Endometrial microvascular endothelial cells (primary cell): ENCODE data around the gene TANC1. TPM values are rescaled to one million over a fixed set of nuclear protein-coding genes. Genes with fewer than 3 reads are reported as not detected.
"Not testable (repeated sequence)": the region's sequence is repeated elsewhere in the genome, so short reads cannot be mapped to it uniquely, and the experiment has no call there.

Experiments used
- in situ Hi-C: cut with HindIII; loops from 2 replicates; pipeline ENCODE4 v1.10.0; 2017; ENCODE audit warnings: low sequenced_read_pairs, low pct_unique_long_range_greater_than_20kb; ENCODE audit errors: inconsistent ontology term
- total RNA-seq: library from RNA; depleted of rRNA; stranded (reverse); fragments of >200 nt; gene quantifications from one replicate; pipeline ENCODE4 v1.2.3, GENCODE V29; 2015; ENCODE audit errors: inconsistent ontology term

TANC1 gene
- total RNA-seq, 1 donor from 2014 or later, result 49.7 TPM

DNA sequence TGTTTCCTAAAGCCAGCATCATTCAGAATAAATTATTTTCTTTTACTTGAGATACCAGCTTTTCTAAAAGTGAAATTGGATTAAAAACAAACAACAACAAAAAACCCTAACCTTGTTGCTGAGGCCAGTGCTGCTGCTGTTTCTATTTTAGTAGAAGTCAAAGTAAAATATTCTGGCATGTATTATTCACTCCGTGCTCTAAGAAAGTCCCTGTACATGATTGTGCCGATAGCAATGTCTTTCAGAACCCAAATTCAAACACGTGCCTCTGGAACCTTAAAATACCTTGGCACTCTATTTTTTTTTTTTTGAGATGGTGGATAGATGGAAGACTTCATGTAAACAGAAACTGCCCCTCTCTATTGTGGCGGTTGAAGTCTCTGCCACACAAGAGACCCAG lies 43.7 kb downstream of the TANC1 start:
- in situ Hi-C loops, result no loop called here

DNA sequence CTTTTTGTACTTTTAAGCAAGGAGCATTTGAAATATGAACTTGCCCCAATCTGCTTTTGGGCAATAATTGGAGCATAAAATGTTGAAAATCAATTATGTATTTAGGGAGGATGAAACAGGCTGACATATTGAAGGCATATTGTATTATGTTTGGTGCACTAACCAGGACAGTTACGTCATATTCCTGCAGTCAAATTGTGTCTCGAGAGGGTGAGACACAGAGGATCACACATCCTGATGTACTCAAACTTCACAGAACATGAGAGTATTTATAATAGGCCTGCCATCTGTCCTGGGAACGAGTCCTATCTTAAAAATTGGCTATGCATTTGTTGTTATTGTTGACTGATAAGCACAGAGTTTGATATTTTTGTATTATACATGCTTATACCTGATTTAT lies 44.7 kb downstream of the TANC1 start:
- in situ Hi-C loops, result no loop called here

DNA sequence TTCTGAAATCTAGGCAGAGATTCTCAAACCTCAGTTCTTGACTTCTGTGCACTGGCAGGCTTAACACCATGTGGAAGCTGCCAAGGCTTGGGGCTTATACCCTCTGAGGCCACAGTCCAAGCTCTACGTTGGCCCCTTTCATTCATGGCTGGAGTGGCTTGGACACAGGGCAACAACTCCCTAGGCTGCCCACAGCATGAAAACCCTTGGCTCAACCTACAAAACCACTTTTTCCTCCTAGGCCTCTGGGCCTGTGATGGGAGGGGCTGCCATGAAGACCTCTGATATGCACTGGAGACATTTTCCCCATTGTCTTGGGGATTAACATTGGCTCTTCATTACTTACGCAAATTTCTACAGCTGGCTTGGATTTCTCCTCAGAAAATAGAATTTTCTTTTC lies 46.7 kb downstream of the TANC1 start:
- in situ Hi-C loops, result no loop called here

GRCh38 chr2:159015823-159016222 lies 47.4 kb downstream of the TANC1 start:
- in situ Hi-C loops, result no loop called here

DNA sequence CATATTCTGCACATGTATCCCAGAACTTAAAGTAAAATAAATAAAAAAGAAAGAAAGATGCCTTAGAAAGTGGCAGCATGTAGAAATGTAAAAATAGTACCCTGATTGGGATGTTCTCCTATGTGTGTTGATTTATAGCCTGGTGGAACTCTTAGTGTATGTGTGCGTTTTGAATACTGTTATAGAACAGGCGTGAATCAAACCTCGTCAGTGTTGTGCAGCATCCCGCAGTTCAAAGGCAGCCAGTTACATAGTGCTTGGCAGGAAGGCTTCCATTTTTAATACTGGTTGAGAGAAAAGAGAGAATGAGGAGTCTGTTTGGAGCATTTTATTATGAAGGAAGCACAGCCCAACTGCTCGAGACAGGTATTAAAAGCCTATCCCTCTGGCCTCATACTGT lies 49.4 kb downstream of the TANC1 start:
- in situ Hi-C loops, result no loop called here

- in situ Hi-C loops, result no loop called here
Observed at GRCh38 chr2:159019021-159019420, 50.6 kb downstream of the TANC1 start.

DNA sequence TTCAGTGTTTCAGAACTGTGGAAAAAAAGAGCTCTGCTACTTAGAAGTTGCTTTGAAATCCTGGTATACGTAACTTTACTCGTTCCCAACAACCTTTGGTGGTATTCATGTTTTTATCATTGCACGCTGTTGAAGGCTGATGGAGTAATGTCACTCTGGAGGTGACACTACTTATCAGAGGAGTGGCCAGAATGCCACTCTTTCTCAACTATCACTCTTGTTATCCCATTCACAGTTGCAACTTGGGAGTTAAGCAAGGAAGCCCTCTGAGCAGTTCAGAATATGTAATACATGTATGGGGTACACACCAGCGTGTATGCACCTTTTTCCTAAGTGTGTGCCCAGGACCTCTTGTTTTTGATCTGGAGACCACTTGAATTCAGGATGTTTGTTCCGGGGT lies 53.6 kb downstream of the TANC1 start:
- in situ Hi-C loops, result no loop called here

- in situ Hi-C loops, result no loop called here
Observed at GRCh38 chr2:159026170-159026569, 57.7 kb downstream of the TANC1 start.

DNA sequence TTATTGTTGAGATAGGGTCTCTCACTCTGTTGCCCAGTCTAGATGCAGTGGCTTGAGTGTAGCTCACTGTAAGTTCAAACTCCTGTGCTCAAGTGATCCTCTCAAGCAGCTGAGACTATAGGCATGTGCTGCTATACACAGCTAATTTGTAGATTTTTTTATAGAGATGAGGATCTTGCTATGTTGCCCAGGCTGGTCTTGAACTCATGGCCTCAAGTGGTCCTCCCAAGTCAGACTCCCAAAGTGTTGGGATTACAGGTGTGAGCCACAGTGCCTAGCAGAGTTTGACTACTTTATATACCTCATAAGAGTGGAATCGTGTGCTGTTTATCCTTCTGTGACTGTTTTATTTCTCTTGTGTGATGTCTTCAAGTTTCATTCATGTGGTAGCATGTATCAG lies 60.3 kb downstream of the TANC1 start:
- in situ Hi-C loops, result no loop called here

GRCh38 chr2:159029936-159030335 lies 61.5 kb downstream of the TANC1 start:
- in situ Hi-C loops, result no loop called here

DNA sequence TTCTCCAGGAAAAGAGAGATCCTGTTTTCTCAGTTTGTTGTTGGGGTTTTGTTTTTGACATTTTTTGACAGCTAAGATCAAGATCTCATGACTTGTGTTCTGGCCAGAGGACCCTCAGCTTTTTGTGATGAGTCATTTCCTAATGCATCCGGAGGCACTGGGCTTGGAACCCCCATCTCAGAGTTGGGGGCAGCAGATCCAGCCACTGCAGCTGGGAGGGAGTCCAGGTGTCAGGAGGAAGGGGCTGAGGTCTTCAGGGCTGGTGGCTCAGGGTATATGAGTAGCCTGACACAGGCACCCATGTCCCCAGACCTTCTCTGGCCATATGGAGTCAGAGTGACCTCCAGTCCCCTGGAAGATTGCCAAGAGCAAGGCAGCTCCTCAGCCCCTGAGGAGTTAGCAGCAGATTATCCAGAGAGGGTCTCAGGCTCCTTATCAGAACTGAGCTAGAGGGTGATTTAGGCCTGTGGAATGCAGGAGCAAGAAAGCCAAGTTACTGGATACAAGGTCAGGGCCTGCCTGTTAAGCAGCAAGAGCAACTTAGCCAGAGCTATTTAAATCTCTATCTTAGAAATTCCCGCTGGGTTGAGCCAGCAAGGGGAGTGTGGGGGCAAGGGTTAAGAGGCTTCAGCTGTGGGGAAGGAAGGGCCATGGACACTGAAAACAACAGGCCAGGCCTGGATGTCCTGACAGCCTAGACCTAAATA lies 62.4 kb downstream of the TANC1 start:
- in situ Hi-C loops, result no loop called here

GRCh38 chr2:159032146-159032545 lies 63.7 kb downstream of the TANC1 start:
- in situ Hi-C loops, result no loop called here

DNA sequence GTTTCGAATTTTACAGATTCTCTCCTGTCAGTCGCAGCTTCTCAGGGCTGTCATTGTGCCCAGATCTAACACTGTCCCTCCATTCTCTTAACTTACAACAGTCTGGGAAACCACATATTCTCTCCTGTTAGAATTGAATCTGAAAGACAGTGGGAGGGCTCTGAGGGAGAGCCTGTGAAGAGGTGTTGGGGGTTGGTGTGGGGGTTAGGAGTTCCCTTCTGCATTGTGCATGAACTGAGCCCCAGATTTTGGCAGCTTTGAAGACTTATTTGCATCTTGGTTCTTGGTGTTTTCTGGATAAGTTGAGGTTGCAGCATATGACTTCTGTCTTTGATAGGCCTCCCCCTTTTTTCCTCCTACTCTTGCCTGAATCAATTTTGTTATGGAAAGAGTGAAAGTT lies 64.1 kb downstream of the TANC1 start:
- in situ Hi-C loops, result no loop called here

DNA sequence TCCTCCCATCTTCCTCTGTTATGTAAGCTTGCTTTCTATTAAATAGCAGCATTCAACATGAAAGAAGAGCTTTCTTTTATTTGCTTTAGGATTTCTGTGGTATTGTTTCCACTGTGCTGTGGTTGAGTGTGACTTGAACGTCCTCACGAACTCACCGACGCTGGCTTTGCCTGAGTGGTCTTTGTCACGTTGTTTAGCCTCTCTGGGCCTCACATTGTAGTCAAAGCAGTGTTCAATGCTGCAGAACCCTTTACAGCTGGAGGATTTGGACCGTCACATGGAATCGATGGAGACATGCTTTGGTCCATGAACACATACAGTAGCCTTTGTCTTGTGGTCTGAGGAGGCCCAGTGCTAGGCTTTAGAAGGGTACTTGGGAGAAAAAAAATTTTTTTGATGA lies 66.3 kb downstream of the TANC1 start:
- in situ Hi-C loops, result no loop called here

DNA sequence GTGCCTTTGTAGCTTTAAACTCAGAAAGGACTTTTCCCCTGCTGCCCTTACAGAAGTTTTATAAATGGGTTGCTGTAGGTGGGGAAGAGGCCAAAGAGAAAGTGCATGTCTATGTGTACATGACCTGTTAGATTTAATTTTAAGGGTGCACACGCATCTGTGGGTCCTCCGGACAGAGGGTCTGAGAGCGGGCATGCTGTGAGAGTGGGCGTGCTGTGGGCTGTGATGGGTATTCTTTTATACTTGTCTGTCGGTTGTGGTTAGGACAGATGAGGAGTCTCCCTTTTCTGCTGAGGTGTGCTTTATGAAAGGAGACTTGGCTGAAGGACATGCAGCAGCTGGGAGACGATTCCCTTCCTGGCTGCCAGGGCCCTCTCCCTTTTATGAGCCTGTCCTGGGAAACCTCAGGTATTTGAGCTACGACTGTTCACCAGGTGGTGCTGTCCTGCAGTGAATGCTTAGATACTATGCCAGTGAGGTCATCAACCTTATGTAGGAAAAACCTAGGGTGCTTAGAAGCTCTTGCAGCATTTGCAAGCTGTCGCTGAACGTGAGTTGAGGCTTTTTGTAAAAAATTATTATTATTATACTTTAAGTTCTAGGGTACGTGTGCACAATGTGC lies 67.5 kb downstream of the TANC1 start:
- in situ Hi-C loops, result no loop called here

DNA sequence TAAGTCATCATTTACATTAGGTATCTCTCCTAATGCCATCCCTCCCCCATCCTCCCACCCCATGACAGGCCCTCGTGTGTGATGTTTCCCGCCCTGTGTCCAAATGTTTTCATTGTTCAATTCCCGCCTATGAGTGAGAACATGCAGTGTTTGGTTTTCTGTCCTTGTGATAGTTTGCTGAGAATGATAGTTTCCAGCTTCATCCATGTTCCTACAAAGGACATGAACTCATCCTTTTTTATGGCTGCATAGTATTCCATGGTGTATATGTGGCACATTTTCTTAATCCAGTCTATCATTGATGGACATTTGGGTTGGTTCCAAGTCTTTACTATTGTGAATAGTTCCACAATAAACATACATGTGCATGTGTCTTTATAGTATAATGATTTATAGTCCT lies 68.0 kb downstream of the TANC1 start:
- in situ Hi-C loops, result not testable (repeated sequence)

DNA sequence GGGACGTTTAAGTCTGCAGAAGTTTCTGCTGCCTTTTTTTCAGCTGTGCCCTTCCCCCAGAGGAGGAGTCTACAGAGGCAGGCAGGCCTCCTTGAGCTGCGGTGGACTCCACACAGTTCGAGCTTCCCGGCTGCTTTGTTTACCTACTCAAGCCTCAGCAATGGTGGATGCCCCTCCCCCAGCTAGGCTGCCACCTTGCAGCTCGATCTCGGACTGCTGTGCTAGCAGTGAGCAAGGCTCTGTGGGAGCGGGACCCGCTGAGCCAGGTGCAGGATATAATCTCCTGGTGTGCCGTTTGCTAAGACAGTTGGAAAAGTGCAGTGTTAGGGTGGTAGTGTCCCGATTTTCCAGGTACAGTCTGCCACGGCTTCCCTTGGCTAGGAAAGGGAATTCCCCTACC lies 72.9 kb downstream of the TANC1 start:
- in situ Hi-C loops, result not testable (repeated sequence)

GRCh38 chr2:159042115-159042850 lies 73.8 kb downstream of the TANC1 start:
- in situ Hi-C loops, result no loop called here

DNA sequence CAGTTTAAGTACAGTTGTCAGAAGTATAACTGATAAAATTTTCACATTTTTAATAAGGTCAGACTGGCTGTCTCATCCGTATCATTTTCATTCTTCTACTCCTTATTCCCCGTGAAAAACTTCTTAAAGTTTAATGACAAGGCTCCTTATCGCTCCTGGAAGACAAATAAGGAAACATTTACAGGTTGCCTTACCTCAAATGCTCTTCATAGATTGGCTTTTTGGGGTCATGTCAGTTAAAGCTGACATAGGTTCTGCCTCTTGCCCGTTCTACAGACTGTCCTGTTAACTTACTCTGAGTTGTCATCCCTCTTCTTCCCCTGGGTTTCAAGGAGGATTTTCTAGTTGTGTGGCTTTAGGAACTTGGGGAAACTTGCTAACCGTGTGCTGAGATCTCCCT lies 75.3 kb downstream of the TANC1 start:
- in situ Hi-C loops, result no loop called here

DNA sequence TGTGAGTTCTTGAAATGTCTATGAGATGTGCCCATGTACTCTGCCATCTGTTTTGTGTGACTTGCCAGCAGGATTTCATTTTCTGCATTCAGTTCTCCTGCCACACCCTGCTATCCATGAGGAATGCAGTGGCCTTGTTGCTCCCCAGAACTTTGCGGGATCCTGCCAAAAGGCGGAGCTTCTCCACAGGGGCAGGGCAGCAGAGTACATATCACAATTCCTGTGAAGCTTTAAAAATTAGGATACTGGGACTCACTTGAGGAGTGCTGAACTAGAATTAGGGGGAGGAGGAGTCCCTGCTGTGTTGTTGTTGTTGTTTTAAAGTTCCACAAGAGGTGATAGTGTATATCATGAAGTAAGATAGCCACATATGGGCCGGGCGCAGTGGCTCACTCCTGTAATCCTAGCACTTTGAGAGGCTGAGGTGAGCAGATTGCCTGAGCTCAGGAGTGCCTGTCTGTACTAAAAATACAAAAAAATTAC lies 76.4 kb downstream of the TANC1 start:
- in situ Hi-C loops, result no loop called here
